SK-N-DZ (cell line): ENCODE measurements around the gene GPNMB. TPM values are rescaled to one million over a fixed set of nuclear protein-coding genes. Genes with fewer than 3 reads are reported as not detected.
"Not testable (repeated sequence)": the region's sequence is repeated elsewhere in the genome, so short reads cannot be mapped to it uniquely, and the experiment has no call there.

Experiments used
- DNase-seq: peaks from one replicate; pipeline ENCODE4 v3.0.0-alpha.2; 2015; ENCODE audit warnings: low spot score
- polyA plus RNA-seq, 2 experiments: library from polyadenylated mRNA; depleted of rRNA; stranded (reverse); fragments of >200 nt; gene quantifications; 2 replicates each; pipeline ENCODE4 v1.2.3, GENCODE V29; 2014

Gene GPNMB
- polyA plus RNA-seq (2014; cell fraction: cytosol; rRNA removed) = 0.60 and 0.99 TPM in 2 replicates
- 0.24 TPM in 1 of 2 replicates, not detected in the other for polyA plus RNA-seq (2014; cell fraction: nucleus; rRNA removed)

GRCh38 chr7:23246555-23246954 is at the start of gene GPNMB:
Gene GPNMB, plus strand, starts transcription at chr7:23246775. Its CDS starts 83 bp downstream, at chr7:23246858.
- no peak for DNase-seq

- not testable (repeated sequence) for DNase-seq
Measured at GRCh38 chr7:23197745-23198144, 48.8 kb upstream of the GPNMB start.

GRCh38 chr7:23200331-23200730 is 46.2 kb upstream of the GPNMB start:
- no peak for DNase-seq

- no peak for DNase-seq
Measured at GRCh38 chr7:23204241-23204640, 42.3 kb upstream of the GPNMB start.

GRCh38 chr7:23205577-23205908 is 41.0 kb upstream of the GPNMB start:
- no peak for DNase-seq

GRCh38 chr7:23205909-23206767 is 40.4 kb upstream of the GPNMB start:
- no peak for DNase-seq

- DNase-seq = no peak
Measured at GRCh38 chr7:23207021-23207420, 39.6 kb upstream of the GPNMB start.

- no peak for DNase-seq
Measured at GRCh38 chr7:23207884-23208283, 38.7 kb upstream of the GPNMB start.

GRCh38 chr7:23208316-23208715 is 38.3 kb upstream of the GPNMB start:
- no peak for DNase-seq

GRCh38 chr7:23210506-23210905 is 36.1 kb upstream of the GPNMB start:
- no peak for DNase-seq

- DNase-seq = no peak
Measured at GRCh38 chr7:23211589-23211988, 35.0 kb upstream of the GPNMB start.

- no peak for DNase-seq
Measured at GRCh38 chr7:23212395-23212794, 34.2 kb upstream of the GPNMB start.

- no peak for DNase-seq
Measured at GRCh38 chr7:23212841-23213240, 33.7 kb upstream of the GPNMB start.

- no peak for DNase-seq
Measured at GRCh38 chr7:23213755-23214154, 32.8 kb upstream of the GPNMB start.

- peak; percentile 64 for DNase-seq
Measured at GRCh38 chr7:23214423-23214822, 32.2 kb upstream of the GPNMB start.

GRCh38 chr7:23214938-23215337 is 31.6 kb upstream of the GPNMB start:
- DNase-seq = no peak

GRCh38 chr7:23216021-23216420 is 30.6 kb upstream of the GPNMB start:
- DNase-seq = no peak

GRCh38 chr7:23218196-23218595 is 28.4 kb upstream of the GPNMB start:
- DNase-seq = no peak

- DNase-seq = no peak
Measured at GRCh38 chr7:23220690-23221305, 25.8 kb upstream of the GPNMB start.

GRCh38 chr7:23222439-23223030 is 24.0 kb upstream of the GPNMB start:
- DNase-seq = no peak

GRCh38 chr7:23224364-23224763 is 22.2 kb upstream of the GPNMB start:
- DNase-seq = not testable (repeated sequence)

GRCh38 chr7:23226844-23227450 is 19.6 kb upstream of the GPNMB start:
- DNase-seq = no peak
